ENCODE measurements around the gene KRT28. TPM values are rescaled to one million over a fixed set of nuclear protein-coding genes. Genes with fewer than 3 reads are reported as not detected.

Gene KRT28
- polyA plus RNA-seq, 2 of the 4 experiments (the other 2 are of a cell fraction) = not detected

DNA sequence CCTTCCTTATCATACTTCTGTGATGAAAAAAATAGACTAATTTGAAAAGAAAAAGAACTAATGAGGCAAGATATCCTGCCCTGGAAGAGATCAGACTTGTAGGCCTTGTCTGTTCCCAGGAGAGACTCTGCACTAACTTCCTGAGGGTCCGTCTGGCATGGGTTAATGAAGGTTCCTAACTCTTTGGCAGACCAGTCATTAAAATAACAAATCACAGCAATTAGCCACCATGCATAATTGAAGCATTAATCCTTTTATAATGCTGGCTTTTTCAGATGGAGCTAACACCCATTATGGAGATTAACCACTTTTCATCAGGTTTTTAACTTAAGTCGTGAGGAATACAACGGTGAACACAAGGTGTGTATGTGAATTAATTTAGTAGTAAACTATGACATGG, 33.1 kb upstream of the KRT28 start:
- CTCF ChIA-PET = interaction anchor here (0.8 to 1.4 kb wide), 9 partner anchors 10 to 830 kb away, joined by 3 to 5 read pairs (median 4); partner anchors contain the start of genes KRT10 and KRT27

DNA sequence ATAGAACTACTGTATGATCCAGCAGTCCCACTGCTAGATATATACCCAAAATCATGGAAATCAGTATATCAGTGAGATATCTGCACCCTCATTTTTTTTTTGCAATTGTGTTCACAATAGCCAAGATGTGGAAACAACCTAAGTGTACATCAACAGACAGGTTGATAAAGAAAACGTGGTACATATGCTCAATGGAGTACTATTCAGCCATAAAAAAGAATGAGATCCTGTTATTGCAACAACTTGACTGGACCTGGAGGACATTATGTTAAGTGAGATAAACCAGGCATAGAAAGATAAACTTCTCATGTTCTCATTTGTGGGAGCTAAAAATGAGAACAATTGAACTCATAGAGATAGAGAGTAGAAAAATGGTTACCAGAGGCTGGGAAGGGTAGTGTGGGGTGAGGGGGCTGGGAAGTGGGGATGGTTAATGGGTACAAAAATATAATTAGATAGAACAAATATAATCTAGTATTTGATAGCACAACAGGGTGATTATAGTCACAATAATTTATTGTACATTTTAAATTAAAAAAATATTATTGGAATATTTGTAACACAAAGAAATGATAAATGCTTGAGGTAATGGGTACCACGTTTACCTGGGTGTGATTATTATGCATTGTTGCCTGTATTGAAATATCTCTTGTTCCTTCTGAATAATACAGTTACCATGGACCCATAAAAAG, 30.5 kb upstream of the KRT28 start:
- peaks cover 11% of the 10 kb centered on the region for H3K4me1 ChIP-seq

More for the DNA sequence above, 33.1 kb upstream of the KRT28 start:
- no peak for ATAC-seq
- peaks cover 7% of the 10 kb centered on the region for H3K4me1 ChIP-seq
- POLR2A ChIA-PET = interaction anchor here (0.6 to 1.7 kb wide), 3 partner anchors 14 to 856 kb away, joined by 5 read pairs; partner anchors contain the start of gene EIF1
- TF ChIP-seq, protein P1, sequence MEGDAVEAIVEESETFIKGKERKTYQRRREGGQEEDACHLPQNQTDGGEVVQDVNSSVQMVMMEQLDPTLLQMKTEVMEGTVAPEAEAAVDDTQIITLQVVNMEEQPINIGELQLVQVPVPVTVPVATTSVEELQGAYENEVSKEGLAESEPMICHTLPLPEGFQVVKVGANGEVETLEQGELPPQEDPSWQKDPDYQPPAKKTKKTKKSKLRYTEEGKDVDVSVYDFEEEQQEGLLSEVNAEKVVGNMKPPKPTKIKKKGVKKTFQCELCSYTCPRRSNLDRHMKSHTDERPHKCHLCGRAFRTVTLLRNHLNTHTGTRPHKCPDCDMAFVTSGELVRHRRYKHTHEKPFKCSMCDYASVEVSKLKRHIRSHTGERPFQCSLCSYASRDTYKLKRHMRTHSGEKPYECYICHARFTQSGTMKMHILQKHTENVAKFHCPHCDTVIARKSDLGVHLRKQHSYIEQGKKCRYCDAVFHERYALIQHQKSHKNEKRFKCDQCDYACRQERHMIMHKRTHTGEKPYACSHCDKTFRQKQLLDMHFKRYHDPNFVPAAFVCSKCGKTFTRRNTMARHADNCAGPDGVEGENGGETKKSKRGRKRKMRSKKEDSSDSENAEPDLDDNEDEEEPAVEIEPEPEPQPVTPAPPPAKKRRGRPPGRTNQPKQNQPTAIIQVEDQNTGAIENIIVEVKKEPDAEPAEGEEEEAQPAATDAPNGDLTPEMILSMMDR (IDR thresholded peaks at IDR 0.05) = no peak
- TF ChIP-seq PHF8 (IDR thresholded peaks at IDR 0.05; ENCODE audit: borderline replicate concordance, low read depth) = no peak
- WGBS (ENCODE audit: missing lambda C conversion rate) = 95% methylated on average over 3 of the region's 3 CpGs
- H3K9me3 ChIP-seq = no peaks in the 10 kb centered on the region
- DNase-seq (ENCODE audit: low read depth in 1 of 2, low spot score in 1 of 2) = no peak
- H3K27ac ChIP-seq = no peak overlapping the region
- no peak for FAIRE-seq
- no peak overlapping the region for H3K4me3 ChIP-seq
- no peak overlapping the region for H3K4me2 ChIP-seq

DNA sequence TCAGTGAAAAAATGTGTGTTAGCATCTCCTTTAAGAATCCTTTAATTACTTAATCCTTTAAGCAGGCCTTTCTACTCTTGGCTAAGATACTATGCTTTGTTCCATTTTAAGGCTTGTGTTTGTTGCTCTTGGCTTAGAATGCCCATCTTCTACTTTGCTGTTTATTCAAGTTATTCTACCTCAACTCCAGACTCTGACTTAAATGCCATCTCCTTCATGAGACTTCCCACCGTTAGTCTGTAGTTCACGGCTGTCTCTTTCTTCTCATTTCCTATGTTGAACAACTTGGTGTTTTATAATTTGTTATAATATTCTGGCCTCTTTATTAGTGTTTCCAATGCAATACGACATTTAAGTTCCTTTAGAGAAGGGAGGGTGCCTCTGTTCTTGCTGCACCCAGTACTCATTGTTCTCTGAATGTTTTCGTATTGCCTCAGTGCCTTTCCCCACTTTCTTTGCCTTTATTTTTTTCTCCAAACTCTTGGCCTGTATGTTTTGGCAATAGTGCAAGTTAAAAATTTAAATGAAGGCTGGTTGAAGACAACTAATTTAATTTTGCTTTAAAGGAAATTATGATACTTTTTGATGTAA, 28.8 kb upstream of the KRT28 start:
- no peak overlapping the region for H3K4me3 ChIP-seq
- no peak overlapping the region; a peak in 1 of 6 replicates for H3K27ac ChIP-seq
- no peak for DNase-seq (ENCODE audit: low read depth in 1 of 2, low spot score in 1 of 2)

More for the DNA sequence above, 30.5 kb upstream of the KRT28 start:
- FAIRE-seq (no peak), DNase-seq (ENCODE audit: low read depth in 1 of 2, low spot score in 1 of 2) (no peak), ATAC-seq (no peak)
- Histone ChIP-seq H3K9me3 (no peaks in the 10 kb centered on the region), H3K4me3 (no peak overlapping the region), H3K27ac (no peak overlapping the region), H3K4me2 (no peak overlapping the region)
- ChIA-PET CTCF (interaction anchor here (0.6 to 1.9 kb wide), 5 partner anchors 26 to 837 kb away, joined by 3 to 6 read pairs (median 4); no protein-coding TSS in a partner anchor), POLR2A (no interaction called here)
- no peak for TF ChIP-seq KDM1A (IDR thresholded peaks at IDR 0.05; ENCODE audit: low read depth)
- TF ChIP-seq, protein P2, sequence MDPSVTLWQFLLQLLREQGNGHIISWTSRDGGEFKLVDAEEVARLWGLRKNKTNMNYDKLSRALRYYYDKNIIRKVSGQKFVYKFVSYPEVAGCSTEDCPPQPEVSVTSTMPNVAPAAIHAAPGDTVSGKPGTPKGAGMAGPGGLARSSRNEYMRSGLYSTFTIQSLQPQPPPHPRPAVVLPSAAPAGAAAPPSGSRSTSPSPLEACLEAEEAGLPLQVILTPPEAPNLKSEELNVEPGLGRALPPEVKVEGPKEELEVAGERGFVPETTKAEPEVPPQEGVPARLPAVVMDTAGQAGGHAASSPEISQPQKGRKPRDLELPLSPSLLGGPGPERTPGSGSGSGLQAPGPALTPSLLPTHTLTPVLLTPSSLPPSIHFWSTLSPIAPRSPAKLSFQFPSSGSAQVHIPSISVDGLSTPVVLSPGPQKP (IDR thresholded peaks at IDR 0.05; ENCODE audit: low read depth, low read length) = no peak
- TF ChIP-seq RAD21 (conservative IDR thresholded peaks at IDR 0.05 in 1 of 2, IDR thresholded peaks at IDR 0.05 in 1 of 2) = no peak
- no peak for TF ChIP-seq RNF2 (IDR thresholded peaks at IDR 0.05; ENCODE audit: borderline replicate concordance, low read depth)
- TF ChIP-seq HOXB5 (CRISPR knock-in tag; IDR thresholded peaks at IDR 0.05) = no peak
- no peak for TF ChIP-seq NPAS2 (CRISPR knock-in tag; IDR thresholded peaks at IDR 0.05; ENCODE audit: borderline replicate concordance)
- TF ChIP-seq, protein P3, sequence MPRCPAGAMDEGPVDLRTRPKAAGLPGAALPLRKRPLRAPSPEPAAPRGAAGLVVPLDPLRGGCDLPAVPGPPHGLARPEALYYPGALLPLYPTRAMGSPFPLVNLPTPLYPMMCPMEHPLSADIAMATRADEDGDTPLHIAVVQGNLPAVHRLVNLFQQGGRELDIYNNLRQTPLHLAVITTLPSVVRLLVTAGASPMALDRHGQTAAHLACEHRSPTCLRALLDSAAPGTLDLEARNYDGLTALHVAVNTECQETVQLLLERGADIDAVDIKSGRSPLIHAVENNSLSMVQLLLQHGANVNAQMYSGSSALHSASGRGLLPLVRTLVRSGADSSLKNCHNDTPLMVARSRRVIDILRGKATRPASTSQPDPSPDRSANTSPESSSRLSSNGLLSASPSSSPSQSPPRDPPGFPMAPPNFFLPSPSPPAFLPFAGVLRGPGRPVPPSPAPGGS (IDR thresholded peaks at IDR 0.05) = no peak
- TF ChIP-seq MAFK (IDR thresholded peaks at IDR 0.05; ENCODE audit: partially characterized antibody) = no peak
- no peak for TF ChIP-seq BHLHE40 (IDR thresholded peaks at IDR 0.05; ENCODE audit: low read depth, low read length)
- no peak for TF ChIP-seq NFE2L2 (conservative IDR thresholded peaks at IDR 0.05; ENCODE audit: low read length)
- 52% methylated on average over 2 of the region's 2 CpGs for WGBS (ENCODE audit: missing lambda C conversion rate)

More for the DNA sequence above, 28.8 kb upstream of the KRT28 start:
- H3K4me1 ChIP-seq = peaks cover 11% of the 10 kb centered on the region
- H3K4me2 ChIP-seq = peak overlapping the region; percentile 31; the same call in 2 of the 3 replicates
- FAIRE-seq = no peak
- 92% methylated on average over 4 of the region's 4 CpGs for WGBS (ENCODE audit: missing lambda C conversion rate)
- no peak for ATAC-seq
- ChIA-PET POLR2A (interaction anchor here (0.7 to 1.1 kb wide), 3 partner anchors 10 to 860 kb away, joined by 3 to 9 read pairs (median 3); partner anchors contain the start of gene EIF1), CTCF (interaction anchor here (1.1 to 2.1 kb wide), 3 partner anchors 28 to 834 kb away, joined by 4 to 12 read pairs (median 4); no protein-coding TSS in a partner anchor)
- H3K9me3 ChIP-seq = no peaks in the 10 kb centered on the region
- TF ChIP-seq SREBF2 (IDR thresholded peaks at IDR 0.05) = no peak
- no peak for TF ChIP-seq RNF2 (IDR thresholded peaks at IDR 0.05; ENCODE audit: borderline replicate concordance, low read depth)
- TF ChIP-seq POLR2A (IDR thresholded peaks at IDR 0.05; ENCODE audit: low read length) = no peak
- no peak for TF ChIP-seq RCOR1 (IDR thresholded peaks at IDR 0.05; ENCODE audit: low read depth, low read length)
- no peak for TF ChIP-seq BHLHE40 (IDR thresholded peaks at IDR 0.05; ENCODE audit: low read depth, low read length)
- TF ChIP-seq TP53 (CRISPR knock-in tag; IDR thresholded peaks at IDR 0.05) = no peak
- no peak for TF ChIP-seq FOXS1 (CRISPR knock-in tag; IDR thresholded peaks at IDR 0.05)
- TF ChIP-seq CEBPB (IDR thresholded peaks at IDR 0.05) = no peak
- TF ChIP-seq CHD2 (IDR thresholded peaks at IDR 0.05; ENCODE audit: low read length, partially characterized antibody) = no peak
- no peak for TF ChIP-seq FOSB (CRISPR knock-in tag; IDR thresholded peaks at IDR 0.05)
- TF ChIP-seq HEYL (CRISPR knock-in tag; IDR thresholded peaks at IDR 0.05) = no peak
- TF ChIP-seq CBX8 (IDR thresholded peaks at IDR 0.05) = no peak
